GM12878 (cell line): ENCODE measurements around the gene RHEBL1. TPM values are rescaled to one million over a fixed set of nuclear protein-coding genes. Genes with fewer than 3 reads are reported as not detected.

Source experiments
- BCL3 ChIP-seq: IDR thresholded peaks from 2 replicates; pipeline ENCODE4 v1.6.1; 2011; ENCODE audit warnings: borderline replicate concordance, low read depth, mild to moderate bottlenecking, moderate library complexity, low read length; ENCODE audit not compliant: insufficient read depth, poor library complexity, severe bottlenecking
- CEBPB ChIP-seq, 2 experiments: fragments of 150-350 bp in 1 of 2; IDR thresholded peaks; 2 replicates each; pipeline ENCODE4 v1.6.1; 2012 to 2014; ENCODE audit warnings: low read depth in 2 of 2, low read length in 2 of 2, borderline replicate concordance in 1 of 2, inconsistent platforms in 1 of 2
- E2F4 ChIP-seq: IDR thresholded peaks from 2 replicates; pipeline ENCODE4 v1.6.1; 2012; ENCODE audit warnings: low read depth, low read length, improper control_type of control experiment
- EED ChIP-seq: sonication (generic); IDR thresholded peaks from 2 replicates; pipeline ENCODE4 v1.6.1; 2016; ENCODE audit warnings: antibody characterized with exemption, low read depth
- ELK1 ChIP-seq: IDR thresholded peaks from 2 replicates; pipeline ENCODE4 v1.6.1; 2012; ENCODE audit warnings: low read depth, low read length, improper control_type of control experiment
- GATAD2B ChIP-seq: fragments of 450-650 bp; conservative IDR thresholded peaks from 2 replicates; pipeline ENCODE4 v1.6.1; 2017; ENCODE audit warnings: low read depth, mild to moderate bottlenecking, moderate library complexity
- IRF5 ChIP-seq: fragments of 450-650 bp; IDR thresholded peaks from 2 replicates; pipeline ENCODE4 v1.6.1; 2017; ENCODE audit warnings: borderline replicate concordance
- MAX ChIP-seq: IDR thresholded peaks from 2 replicates; pipeline ENCODE4 v1.6.1; 2012; ENCODE audit warnings: low read depth, low read length, improper control_type of control experiment
- NR2C2 ChIP-seq: IDR thresholded peaks from 2 replicates; pipeline ENCODE4 v1.6.1; 2011; ENCODE audit warnings: borderline replicate concordance, low read depth; ENCODE audit not compliant: control insufficient read depth, insufficient read length
- PAX8 ChIP-seq: fragments of 450-650 bp; IDR thresholded peaks from 2 replicates; pipeline ENCODE4 v1.6.1; 2017; ENCODE audit warnings: mild to moderate bottlenecking, moderate library complexity
- POLR2A ChIP-seq: IDR thresholded peaks from 2 replicates; pipeline ENCODE4 v1.6.1; 2011; ENCODE audit warnings: low read depth, mild to moderate bottlenecking, low read length
- PRDM15 ChIP-seq: fragments of 450-650 bp; formaldehyde crosslinking; IDR thresholded peaks from 2 replicates; pipeline ENCODE4 v1.4.0; 2020; ENCODE audit warnings: mild to moderate bottlenecking, moderate library complexity
- SMAD1 ChIP-seq: fragments of 450-650 bp; IDR thresholded peaks from 2 replicates; pipeline ENCODE4 v1.6.1; 2018; ENCODE audit warnings: mild to moderate bottlenecking, low read depth; ENCODE audit not compliant: partially characterized antibody
- SMAD5 ChIP-seq: IDR thresholded peaks from 2 replicates; pipeline ENCODE4 v1.6.1; 2016; ENCODE audit warnings: antibody characterized with exemption, low read depth
- TCF12 ChIP-seq: IDR thresholded peaks from 2 replicates; pipeline ENCODE4 v1.6.1; 2011; ENCODE audit warnings: low read depth, mild to moderate bottlenecking, low read length
- ZNF687 ChIP-seq: fragments of 450-650 bp; IDR thresholded peaks from 2 replicates; pipeline ENCODE4 v1.6.1; 2017; ENCODE audit warnings: mild to moderate bottlenecking, moderate library complexity
- polyA plus RNA-seq, 11 experiments: library from polyadenylated mRNA; depleted of rRNA in 4 of 11; unstranded in 6 of 11; stranded (reverse) in 5 of 11; fragments of >200 nt; fragmentation: Nextera tagmentation in 4 of 11; fragmentation: Illumina TruSeq in 1 of 11; extraction: Ambion mirVana in 4 of 11; extraction: Trizol in 1 of 11; gene quantifications; 1 replicate in 1 of 11; 2 replicates in 10 of 11; pipeline versions ENCODE4 v1.2.1 to v1.2.3, GENCODE V29; 2011 to 2016; ENCODE audit warnings: inconsistent platforms in 2 of 11, missing spikeins in 2 of 11, low read depth in 1 of 11
- total RNA-seq, 4 experiments: library from RNA; depleted of rRNA in 3 of 4; stranded (reverse); fragments of >200 nt in 3 of 4; fragmentation: Illumina TruSeq in 1 of 4; extraction: Trizol in 1 of 4; gene quantifications; 2 replicates each; pipeline versions ENCODE4 v1.2.1 to v1.2.3, GENCODE V29; 2013 to 2021

Gene RHEBL1
- total and polyA plus RNA-seq, 10 of the 15 experiments (the other 5 are each of a cell fraction or from before 2014, with no cell fraction given) = 5.9 to 18.7 (median 12.0) TPM

- no peak for TF ChIP-seq PRDM15 (CRISPR knock-in tag)
- TF ChIP-seq ZNF687 = no peak; the same call in 1 of the 2 replicates
- no peak for TF ChIP-seq IRF5
- TF ChIP-seq BCL3 = no peak
- TF ChIP-seq CEBPB (IDR thresholded peaks at IDR 0.05; ENCODE audit: borderline replicate concordance in 1 of 2, low read depth in 2 of 2, low read length in 2 of 2) = no peak
- no peak for TF ChIP-seq NR2C2
- TF ChIP-seq EED = no peak
- TF ChIP-seq SMAD5 = no peak
- no peak for TF ChIP-seq E2F4
- TF ChIP-seq ELK1 = peak; percentile 30; the same call in 1 of the 2 replicates
- TF ChIP-seq POLR2A = peak; percentile 91
- TF ChIP-seq GATAD2B = 0 out of 2 replicates have a peak, but pooled peaks have one; percentile 57
- TF ChIP-seq PAX8 = no peak
- TF ChIP-seq SMAD1 = no peak
- no peak for TF ChIP-seq TCF12
- no peak for TF ChIP-seq MAX
Observed at GRCh38 chr12:49110464-49111155, 40.8 kb upstream of the RHEBL1 start, which contains the start of gene LMBR1L (continued).
